ENCODE data around the gene TP73. TPM values are rescaled to one million over a fixed set of nuclear protein-coding genes. Genes with fewer than 3 reads are reported as not detected.

The TP73 gene
- total RNA-seq, 3 donors from 2014 or later = 0.66 to 1.0 TPM; not detected in 1

GRCh38 chr1:3678361-3679097, 26.2 kb downstream of the TP73 start:
- Histone ChIP-seq H3K36me3 (no peaks in the 10 kb centered on the region), H3K9me3 (no peaks in the 10 kb centered on the region), H3K27me3 (peaks cover 0 to 2% of the 10 kb centered on the region in 2 donors), H3K27ac (no peak overlapping the region), H3K4me1 (no peaks in the 10 kb centered on the region), H3K4me3 (no peak overlapping the region)
- intact Hi-C loops (cut with DNase I; ENCODE audit: low total_unique reads) = no loop called here
- no peak for TF ChIP-seq POLR2A (IDR thresholded peaks at IDR 0.05)
- TF ChIP-seq CTCF (IDR thresholded peaks at IDR 0.05) = no peak
- TF ChIP-seq POLR2AphosphoS5 (IDR thresholded peaks at IDR 0.05) = no peak
- DNase-seq (ENCODE audit: low spot score in 2 of 2) = no peak

DNA sequence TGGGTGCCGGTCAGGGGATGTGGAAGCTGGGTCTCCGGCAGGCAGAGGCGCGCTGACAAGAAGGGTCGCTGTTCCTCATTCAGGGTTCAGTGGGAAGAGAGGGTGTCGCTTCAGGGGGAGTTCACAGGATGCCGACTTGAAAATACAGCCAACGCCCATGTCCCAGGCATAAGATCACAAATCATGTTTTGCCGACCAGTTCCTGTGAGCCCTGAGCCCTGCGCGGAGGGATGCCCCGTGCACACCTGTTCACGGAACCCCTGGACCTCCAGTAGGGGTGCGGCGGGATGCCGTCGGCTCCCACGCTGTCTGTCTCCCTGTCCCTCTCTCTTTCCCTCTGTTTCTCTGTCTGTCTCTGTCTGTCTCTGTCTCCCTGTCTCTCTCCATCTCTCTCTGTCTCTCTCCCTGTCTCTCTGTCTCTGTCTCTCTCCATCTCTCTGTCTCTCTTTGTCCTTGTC, 26.8 kb downstream of the TP73 start:
- Histone ChIP-seq H3K4me1 (no peaks in the 10 kb centered on the region), H3K4me3 (no peak overlapping the region), H3K27ac (no peak overlapping the region), H3K9me3 (no peaks in the 10 kb centered on the region), H3K36me3 (no peaks in the 10 kb centered on the region), H3K27me3 (peaks cover 0 to 2% of the 10 kb centered on the region in 2 donors)
- no peak for DNase-seq (ENCODE audit: low spot score in 2 of 2)
- intact Hi-C loops (cut with DNase I; ENCODE audit: low total_unique reads) = no loop called here
- TF ChIP-seq CTCF (IDR thresholded peaks at IDR 0.05) (no peak), POLR2A (IDR thresholded peaks at IDR 0.05) (no peak), POLR2AphosphoS5 (IDR thresholded peaks at IDR 0.05) (no peak)

GRCh38 chr1:3679799-3680453, 27.6 kb downstream of the TP73 start:
- Histone ChIP-seq H3K27ac (no peak overlapping the region), H3K36me3 (no peaks in the 10 kb centered on the region), H3K4me3 (no peak overlapping the region), H3K9me3 (no peaks in the 10 kb centered on the region), H3K4me1 (no peaks in the 10 kb centered on the region), H3K27me3 (peaks cover 0 to 6% of the 10 kb centered on the region in 2 donors)
- DNase-seq (ENCODE audit: low spot score in 2 of 2) = no peak
- no peak for TF ChIP-seq CTCF (IDR thresholded peaks at IDR 0.05)
- no peak for TF ChIP-seq POLR2AphosphoS5 (IDR thresholded peaks at IDR 0.05)
- no peak for TF ChIP-seq POLR2A (IDR thresholded peaks at IDR 0.05)
- intact Hi-C loops (cut with DNase I; ENCODE audit: low total_unique reads) = no loop called here

DNA sequence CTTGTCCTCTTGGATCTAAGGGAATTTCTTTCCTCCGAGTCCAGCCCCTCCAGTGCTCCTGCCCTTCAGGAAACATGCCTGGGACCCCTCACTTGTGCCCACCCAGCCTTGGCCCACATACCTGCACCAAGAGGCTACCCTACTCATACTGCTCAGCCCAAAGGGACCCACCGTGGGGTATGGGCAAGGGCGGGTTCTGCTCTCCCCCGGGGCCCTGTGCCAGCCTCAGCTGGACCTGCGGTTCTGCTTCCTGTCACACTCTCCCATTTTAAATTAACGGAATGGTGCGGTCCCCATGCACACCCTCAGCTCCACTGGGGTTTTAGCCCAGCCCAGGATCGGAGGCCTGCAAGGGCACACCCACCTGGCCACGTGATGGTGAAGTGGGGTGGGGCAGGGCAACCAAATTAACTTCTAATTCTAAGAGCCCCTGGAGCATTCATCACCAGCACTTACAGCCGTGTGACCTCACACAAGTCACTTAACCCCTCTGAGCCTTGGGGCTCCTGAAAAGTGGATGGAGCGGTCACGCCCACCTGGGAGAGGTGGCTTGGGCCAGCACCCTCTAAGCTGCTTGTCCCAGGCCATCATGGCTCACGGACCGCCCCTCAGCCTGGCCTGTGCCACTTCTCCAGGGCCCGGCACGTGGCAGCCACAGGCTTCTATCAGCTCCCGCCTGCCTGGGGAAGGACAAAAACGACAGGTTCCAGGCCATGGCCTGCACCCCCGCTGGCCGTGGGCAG, 28.3 kb downstream of the TP73 start:
- Histone ChIP-seq H3K36me3 (no peaks in the 10 kb centered on the region), H3K9me3 (no peaks in the 10 kb centered on the region), H3K4me1 (no peaks in the 10 kb centered on the region), H3K27me3 (peaks cover 0 to 6% of the 10 kb centered on the region in 2 donors), H3K27ac (no peak overlapping the region), H3K4me3 (no peak overlapping the region)
- DNase-seq (ENCODE audit: low spot score in 2 of 2) = no peak
- TF ChIP-seq CTCF (IDR thresholded peaks at IDR 0.05) = no peak
- TF ChIP-seq POLR2A (IDR thresholded peaks at IDR 0.05) = no peak
- TF ChIP-seq POLR2AphosphoS5 (IDR thresholded peaks at IDR 0.05) = no peak
- intact Hi-C loops (cut with DNase I; ENCODE audit: low total_unique reads) = no loop called here

Measured in breast epithelium (tissue), 4 donors.